HFF-Myc (cell line): Measurements from ENCODE around the gene KCNJ15.

ENCODE experiments used
- DNase-seq: peaks from one replicate; pipeline ENCODE4 v3.0.0-alpha.2; 2011; ENCODE audit warnings: low read depth; ENCODE audit errors: extremely low read depth
- H3K4me3 ChIP-seq: replicated peaks from 2 replicates; pipeline ENCODE4 v1.5.1; 2011; ENCODE audit warnings: low read depth, mild to moderate bottlenecking, control low read depth, low read length
- TF ChIP-seq, protein P1 (sequence below): IDR thresholded peaks from 2 replicates; pipeline ENCODE4 v1.5.1; 2012; ENCODE audit warnings: mild to moderate bottlenecking, low read depth, low read length, control low read depth; ENCODE audit errors: missing control alignments

Gene KCNJ15

DNA sequence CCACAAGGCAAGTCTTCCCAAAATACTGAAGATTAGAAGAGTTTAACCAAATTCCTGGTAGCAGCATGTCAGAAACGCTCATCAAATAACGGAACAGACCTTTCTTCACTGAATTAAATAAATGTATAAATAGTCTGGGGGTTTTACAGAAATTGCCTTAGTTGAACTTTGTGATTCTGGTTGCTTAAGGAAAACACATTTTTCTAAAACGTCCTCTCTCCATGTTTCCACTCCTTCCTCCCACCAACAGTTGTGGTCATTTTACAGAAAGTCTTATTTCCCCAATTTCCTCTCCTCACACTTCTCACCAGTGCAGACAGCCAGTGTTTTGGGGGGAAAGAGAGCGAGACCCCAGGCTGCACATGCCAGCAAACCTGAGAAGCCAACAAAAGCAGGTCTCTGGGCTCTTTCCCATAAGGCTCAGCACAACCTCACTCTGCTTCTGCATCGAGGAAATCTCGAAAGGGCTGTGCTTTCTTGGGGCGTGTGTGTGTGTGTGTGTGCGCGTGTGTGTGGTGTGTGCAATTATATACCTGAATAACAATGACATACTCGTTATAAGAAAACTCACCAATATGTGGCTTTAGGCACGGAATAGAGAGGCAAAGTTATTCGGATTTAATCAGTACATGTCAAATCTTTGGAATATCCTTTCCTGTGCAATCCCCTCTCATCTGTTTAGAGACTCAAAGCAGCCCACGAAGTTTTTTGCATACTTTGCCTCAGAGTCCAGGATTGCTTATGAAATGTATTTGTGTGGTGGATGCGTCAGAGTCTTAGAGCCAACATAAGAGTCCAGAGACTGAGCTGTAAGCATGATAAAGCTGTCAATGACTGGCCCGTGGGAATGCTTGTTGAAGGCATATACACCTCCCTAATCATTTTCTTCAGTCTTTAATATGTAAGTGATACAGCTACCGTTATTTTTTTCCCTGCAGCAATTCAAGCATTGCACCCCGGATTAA lies 2.0 kb downstream of the KCNJ15 start:
- no peak overlapping the region for H3K4me3 ChIP-seq
- TF ChIP-seq, protein P1, sequence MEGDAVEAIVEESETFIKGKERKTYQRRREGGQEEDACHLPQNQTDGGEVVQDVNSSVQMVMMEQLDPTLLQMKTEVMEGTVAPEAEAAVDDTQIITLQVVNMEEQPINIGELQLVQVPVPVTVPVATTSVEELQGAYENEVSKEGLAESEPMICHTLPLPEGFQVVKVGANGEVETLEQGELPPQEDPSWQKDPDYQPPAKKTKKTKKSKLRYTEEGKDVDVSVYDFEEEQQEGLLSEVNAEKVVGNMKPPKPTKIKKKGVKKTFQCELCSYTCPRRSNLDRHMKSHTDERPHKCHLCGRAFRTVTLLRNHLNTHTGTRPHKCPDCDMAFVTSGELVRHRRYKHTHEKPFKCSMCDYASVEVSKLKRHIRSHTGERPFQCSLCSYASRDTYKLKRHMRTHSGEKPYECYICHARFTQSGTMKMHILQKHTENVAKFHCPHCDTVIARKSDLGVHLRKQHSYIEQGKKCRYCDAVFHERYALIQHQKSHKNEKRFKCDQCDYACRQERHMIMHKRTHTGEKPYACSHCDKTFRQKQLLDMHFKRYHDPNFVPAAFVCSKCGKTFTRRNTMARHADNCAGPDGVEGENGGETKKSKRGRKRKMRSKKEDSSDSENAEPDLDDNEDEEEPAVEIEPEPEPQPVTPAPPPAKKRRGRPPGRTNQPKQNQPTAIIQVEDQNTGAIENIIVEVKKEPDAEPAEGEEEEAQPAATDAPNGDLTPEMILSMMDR: no peak
- DNase-seq: no peak

GRCh38 chr21:38259665-38260064 lies 2.9 kb downstream of the KCNJ15 start:
- no peak overlapping the region for H3K4me3 ChIP-seq
- TF ChIP-seq, protein P1: no peak
- DNase-seq: no peak

DNA sequence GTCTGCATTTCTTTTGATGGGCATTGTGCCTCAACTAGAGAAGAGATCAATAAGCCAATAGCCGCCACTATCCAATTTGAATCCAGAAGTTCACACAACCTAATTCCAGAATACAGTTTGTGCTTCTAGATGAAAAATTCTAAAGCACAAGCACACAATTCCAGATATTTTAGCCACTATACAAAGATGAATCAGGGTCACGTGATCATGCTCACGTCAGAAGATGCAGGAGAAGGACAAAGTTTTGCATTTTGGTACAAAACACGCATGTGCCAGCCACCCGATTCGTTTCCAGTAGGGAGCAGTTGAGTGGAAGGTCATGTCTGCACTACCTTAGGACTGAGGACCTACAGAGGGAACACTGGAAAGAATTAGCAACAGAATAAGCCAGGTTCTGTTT lies 3.6 kb downstream of the KCNJ15 start:
- TF ChIP-seq, protein P1: no peak
- DNase-seq: no peak

DNA sequence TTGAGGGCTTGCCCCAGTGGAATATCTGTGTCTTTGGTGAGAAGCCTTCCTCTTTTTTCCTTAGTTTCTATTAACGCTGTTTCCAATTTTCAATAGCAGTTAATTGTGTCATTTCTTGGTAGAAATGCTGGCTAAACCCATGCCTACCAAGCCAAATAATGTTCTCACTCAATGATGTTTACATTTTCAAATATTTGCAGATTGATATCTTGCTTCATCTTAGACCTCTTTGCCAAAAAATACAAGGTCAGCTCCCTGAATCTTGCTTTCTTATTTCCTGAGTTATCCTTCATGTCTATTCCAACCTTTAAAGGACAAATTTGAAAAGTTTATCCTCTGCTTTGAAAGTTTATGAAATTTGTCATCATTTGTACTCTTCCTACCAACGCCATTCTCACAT lies 5.1 kb downstream of the KCNJ15 start:
- no peak for DNase-seq
- no peak overlapping the region for H3K4me3 ChIP-seq
- TF ChIP-seq, protein P1: no peak

More for the DNA sequence above, 3.6 kb downstream of the KCNJ15 start:
- no peak overlapping the region for H3K4me3 ChIP-seq

DNA sequence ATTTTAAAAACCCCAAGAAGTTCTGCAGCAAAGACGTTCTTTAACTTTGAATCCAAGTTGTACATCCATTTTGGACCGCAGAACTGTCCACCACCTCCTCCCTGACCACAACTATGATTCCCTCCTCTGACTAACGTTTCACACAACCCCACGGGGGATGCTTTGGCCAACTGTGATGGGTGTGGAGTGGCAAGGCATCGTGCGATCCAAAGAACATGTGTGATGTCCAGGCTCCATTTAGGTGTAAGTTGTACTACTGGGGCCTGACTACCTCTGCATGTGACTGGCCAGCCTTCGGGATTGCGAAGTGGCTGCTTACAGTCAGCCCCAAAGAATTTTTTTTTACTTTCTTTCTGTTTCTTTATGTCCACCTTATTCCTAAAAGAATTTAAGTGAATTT lies 6.7 kb downstream of the KCNJ15 start:
- TF ChIP-seq, protein P1: no peak
- no peak for DNase-seq
- no peak overlapping the region for H3K4me3 ChIP-seq

- no peak overlapping the region for H3K4me3 ChIP-seq
- TF ChIP-seq, protein P1: no peak
- DNase-seq: no peak
These were observed 7.8 kb downstream of the KCNJ15 start for GRCh38 chr21:38264571-38264970.

GRCh38 chr21:38265166-38265565 lies 8.4 kb downstream of the KCNJ15 start:
- TF ChIP-seq, protein P1: no peak
- DNase-seq: no peak

More at GRCh38 chr21:38265166-38265565, 8.4 kb downstream of the KCNJ15 start:
- no peak overlapping the region for H3K4me3 ChIP-seq
